ENCODE data around the gene CLCN6. TPM values are rescaled to one million over a fixed set of nuclear protein-coding genes. Genes with fewer than 3 reads are reported as not detected.
A peak's percentile ranks its signal among the peaks of the same experiment; 100 is the strongest.

Gene CLCN6
- total and polyA plus RNA-seq, 7 experiments from 2014 or later, result 3.4 to 23.0 (median 17.4) TPM

DNA sequence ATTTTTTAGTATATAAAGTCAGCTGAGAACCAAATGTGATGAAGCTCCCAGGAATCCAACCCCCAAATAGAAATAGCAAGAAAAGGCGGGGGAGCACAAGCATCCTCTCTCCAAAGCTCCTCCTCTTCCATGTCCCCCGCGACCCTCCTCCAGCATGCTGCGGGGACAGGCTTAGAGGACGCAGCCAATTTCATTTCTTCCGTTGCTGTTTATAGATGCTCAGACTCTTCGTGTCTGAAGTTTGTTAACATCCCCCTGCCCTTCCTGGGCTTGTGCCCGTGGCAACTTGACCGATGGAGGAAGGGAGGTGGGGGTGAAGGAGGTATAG lies 42.3 kb downstream of the CLCN6 start:
- Mint-ChIP-seq H3K4me1 (peaks cover 0 to 7% (median 0%) of the 10 kb centered on the region in 7 donors), H3K27ac (no peak overlapping the region), H3K27me3 (peaks cover 0 to 16% (median 12%) of the 10 kb centered on the region in 5 donors), H3K4me3 (no peak overlapping the region), H3K9me3 (peaks cover 0 to 1% (median 0%) of the 10 kb centered on the region in 11 donors), H3K36me3 (peaks cover 3 to 17% (median 9%) of the 10 kb centered on the region in 5 donors)
- intact Hi-C loops (cut with micrococcal nuclease), result no loop called here
- no peaks in the 10 kb centered on the region for H3K9me3 ChIP-seq (ENCODE audit: control insufficient read depth in 2 of 3, low read length in 3 of 3)
- ChIA-PET POLR2A (no interaction called here), CTCF (interaction anchor here (0.8 kb wide), 1 partner anchor 11 kb away, joined by 3 read pairs; no protein-coding TSS in a partner anchor)
- peaks cover 0 to 5% (median 0%) of the 10 kb centered on the region in 3 experiments for H3K36me3 ChIP-seq (ENCODE audit: control insufficient read depth in 2 of 3, insufficient read depth in 3 of 3, low read length in 3 of 3)
- no peak overlapping the region for H3K4me3 ChIP-seq (ENCODE audit: low read length)
- H3K27ac ChIP-seq (ENCODE audit: low read depth, low read length), result no peak overlapping the region
- no peak for DNase-seq
- H3K27me3 ChIP-seq (ENCODE audit: control insufficient read depth in 2 of 2, insufficient read depth in 2 of 2, low read length in 2 of 2), result no peaks in the 10 kb centered on the region
- no peaks in the 10 kb centered on the region for H3K4me1 ChIP-seq (ENCODE audit: control insufficient read depth in 2 of 2, insufficient read depth in 2 of 2, low read length in 2 of 2)
- ATAC-seq, result no peak

DNA sequence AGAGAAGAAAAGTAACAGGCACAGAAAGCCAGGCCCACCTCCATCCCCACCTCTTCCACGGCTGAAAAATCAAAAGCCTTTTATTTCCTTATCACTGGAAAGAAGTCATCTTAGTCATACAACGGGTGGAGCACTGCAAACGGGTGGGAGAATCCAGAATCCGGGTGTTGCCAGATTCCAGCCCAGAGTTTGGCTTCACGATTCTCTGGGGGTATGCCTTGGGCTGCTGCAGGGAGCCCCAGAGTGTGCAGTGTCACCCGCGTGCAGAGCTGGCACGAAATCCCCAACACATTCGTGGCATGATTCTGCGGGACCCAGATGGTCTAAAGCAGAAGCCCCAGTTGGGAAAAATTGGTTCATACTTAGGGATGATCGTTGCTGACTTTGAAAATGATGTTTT lies 44.2 kb downstream of the CLCN6 start:
- ChIA-PET POLR2A (no interaction called here), CTCF (no interaction called here)
- no peak overlapping the region for H3K4me3 Mint-ChIP-seq
- no peaks in the 10 kb centered on the region for H3K9me3 ChIP-seq (ENCODE audit: control insufficient read depth in 2 of 3, low read length in 3 of 3)
- no peak overlapping the region for H3K27ac Mint-ChIP-seq
- no peak for ATAC-seq
- peaks cover 0 to 7% (median 0%) of the 10 kb centered on the region in 7 donors for H3K4me1 Mint-ChIP-seq
- peaks cover 0 to 5% (median 4%) of the 10 kb centered on the region in 5 donors for H3K36me3 Mint-ChIP-seq
- H3K9me3 Mint-ChIP-seq, result no peaks in the 10 kb centered on the region
- no peaks in the 10 kb centered on the region for H3K27me3 ChIP-seq (ENCODE audit: control insufficient read depth in 2 of 2, insufficient read depth in 2 of 2, low read length in 2 of 2)
- H3K4me3 ChIP-seq (ENCODE audit: low read length), result no peak overlapping the region
- H3K27ac ChIP-seq (ENCODE audit: low read depth, low read length), result no peak overlapping the region
- H3K36me3 ChIP-seq (ENCODE audit: control insufficient read depth in 2 of 3, insufficient read depth in 3 of 3, low read length in 3 of 3), result no peaks in the 10 kb centered on the region
- intact Hi-C loops (cut with micrococcal nuclease), result no loop called here
- no peaks in the 10 kb centered on the region for H3K4me1 ChIP-seq (ENCODE audit: control insufficient read depth in 2 of 2, insufficient read depth in 2 of 2, low read length in 2 of 2)
- peaks cover 10 to 25% (median 22%) of the 10 kb centered on the region in 5 donors for H3K27me3 Mint-ChIP-seq
- no peak for DNase-seq

GRCh38 chr1:11851180-11851579 lies 45.2 kb downstream of the CLCN6 start:
- Histone ChIP-seq H3K4me3 (ENCODE audit: low read length) (no peak overlapping the region), H3K27me3 (ENCODE audit: control insufficient read depth in 2 of 2, insufficient read depth in 2 of 2, low read length in 2 of 2) (no peaks in the 10 kb centered on the region), H3K27ac (ENCODE audit: low read depth, low read length) (no peak overlapping the region), H3K9me3 (ENCODE audit: control insufficient read depth in 2 of 3, low read length in 3 of 3) (no peaks in the 10 kb centered on the region), H3K36me3 (ENCODE audit: control insufficient read depth in 2 of 3, insufficient read depth in 3 of 3, low read length in 3 of 3) (no peaks in the 10 kb centered on the region), H3K4me1 (ENCODE audit: control insufficient read depth in 2 of 2, insufficient read depth in 2 of 2, low read length in 2 of 2) (no peaks in the 10 kb centered on the region)
- intact Hi-C loops (cut with micrococcal nuclease), result no loop called here
- peaks cover 0 to 1% (median 0%) of the 10 kb centered on the region in 7 donors for H3K4me1 Mint-ChIP-seq
- no peaks in the 10 kb centered on the region for H3K9me3 Mint-ChIP-seq
- no peak overlapping the region for H3K4me3 Mint-ChIP-seq
- peaks cover 0 to 1% (median 0%) of the 10 kb centered on the region in 5 donors for H3K36me3 Mint-ChIP-seq
- no peak overlapping the region for H3K27ac Mint-ChIP-seq
- DNase-seq, result no peak
- peak; percentile 36 for ATAC-seq
- CTCF ChIA-PET, result no interaction called here
- POLR2A ChIA-PET, result no interaction called here
- peaks cover 10 to 32% (median 24%) of the 10 kb centered on the region in 5 donors for H3K27me3 Mint-ChIP-seq

- H3K27me3 ChIP-seq (ENCODE audit: control insufficient read depth in 2 of 2, insufficient read depth in 2 of 2, low read length in 2 of 2), result peaks cover 0 to 6% of the 10 kb centered on the region in 2 donors
- no peaks in the 10 kb centered on the region for H3K36me3 Mint-ChIP-seq
- no peak overlapping the region for H3K27ac Mint-ChIP-seq
- ChIA-PET CTCF (no interaction called here), POLR2A (no interaction called here)
- intact Hi-C loops (cut with micrococcal nuclease), result no loop called here
- H3K27me3 Mint-ChIP-seq, result peaks cover 28 to 57% (median 48%) of the 10 kb centered on the region in 5 donors
- H3K27ac ChIP-seq (ENCODE audit: low read depth, low read length), result no peak overlapping the region
- H3K4me3 ChIP-seq (ENCODE audit: low read length), result no peak overlapping the region
- DNase-seq (no peak), ATAC-seq (no peak)
- H3K9me3 Mint-ChIP-seq, result no peaks in the 10 kb centered on the region
- no peaks in the 10 kb centered on the region for H3K4me1 ChIP-seq (ENCODE audit: control insufficient read depth in 2 of 2, insufficient read depth in 2 of 2, low read length in 2 of 2)
- H3K36me3 ChIP-seq (ENCODE audit: control insufficient read depth in 2 of 3, insufficient read depth in 3 of 3, low read length in 3 of 3), result no peaks in the 10 kb centered on the region
- peaks cover 0 to 6% (median 1%) of the 10 kb centered on the region in 7 donors for H3K4me1 Mint-ChIP-seq
- no peak overlapping the region for H3K4me3 Mint-ChIP-seq
- no peaks in the 10 kb centered on the region for H3K9me3 ChIP-seq (ENCODE audit: control insufficient read depth in 2 of 3, low read length in 3 of 3)
Measured at GRCh38 chr1:11854519-11854918, 48.5 kb downstream of the CLCN6 start.

DNA sequence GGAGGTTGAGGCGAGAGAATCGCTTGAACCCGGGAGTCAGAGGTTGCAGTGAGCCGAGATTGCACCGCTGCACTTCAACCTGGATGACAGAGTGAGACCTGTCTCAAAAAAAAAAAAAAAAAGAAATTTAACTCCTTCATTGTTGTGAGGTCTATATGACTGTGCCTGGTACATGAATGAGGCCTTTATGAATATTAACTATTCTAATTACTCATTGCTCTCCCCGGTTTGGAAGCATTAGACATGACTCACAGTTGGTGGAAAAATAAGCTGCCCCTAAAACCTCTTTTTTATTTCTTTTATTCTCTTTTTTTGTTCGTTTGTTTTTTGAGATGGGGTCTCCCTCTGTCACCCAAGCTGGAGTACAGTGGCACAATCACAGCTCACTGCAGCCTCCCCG lies 49.4 kb downstream of the CLCN6 start:
- Histone ChIP-seq H3K36me3 (ENCODE audit: control insufficient read depth in 2 of 3, insufficient read depth in 3 of 3, low read length in 3 of 3) (no peaks in the 10 kb centered on the region), H3K9me3 (ENCODE audit: control insufficient read depth in 2 of 3, low read length in 3 of 3) (no peaks in the 10 kb centered on the region), H3K4me3 (ENCODE audit: low read length) (no peak overlapping the region), H3K27ac (ENCODE audit: low read depth, low read length) (no peak overlapping the region), H3K4me1 (ENCODE audit: control insufficient read depth in 2 of 2, insufficient read depth in 2 of 2, low read length in 2 of 2) (no peaks in the 10 kb centered on the region), H3K27me3 (ENCODE audit: control insufficient read depth in 2 of 2, insufficient read depth in 2 of 2, low read length in 2 of 2) (peaks cover 0 to 11% of the 10 kb centered on the region in 2 donors)
- peaks cover 0 to 6% (median 2%) of the 10 kb centered on the region in 7 donors for H3K4me1 Mint-ChIP-seq
- ChIA-PET CTCF (no interaction called here), POLR2A (interaction anchor here (0.7 kb wide), 1 partner anchor 51 kb away, joined by 5 read pairs; no protein-coding TSS in a partner anchor)
- no peaks in the 10 kb centered on the region for H3K36me3 Mint-ChIP-seq
- ATAC-seq, result no peak
- H3K4me3 Mint-ChIP-seq, result no peak overlapping the region
- intact Hi-C loops (cut with micrococcal nuclease), result no loop called here
- peaks cover 37 to 66% (median 53%) of the 10 kb centered on the region in 5 donors for H3K27me3 Mint-ChIP-seq
- no peak overlapping the region for H3K27ac Mint-ChIP-seq
- DNase-seq, result no peak
- H3K9me3 Mint-ChIP-seq, result peaks cover 0 to 5% (median 0%) of the 10 kb centered on the region in 11 donors

- Mint-ChIP-seq H3K27me3 (peaks cover 50 to 73% (median 63%) of the 10 kb centered on the region in 5 donors), H3K27ac (no peak overlapping the region), H3K9me3 (peaks cover 0 to 6% (median 0%) of the 10 kb centered on the region in 11 donors), H3K36me3 (no peaks in the 10 kb centered on the region), H3K4me1 (peaks cover 0 to 6% (median 3%) of the 10 kb centered on the region in 7 donors), H3K4me3 (no peak overlapping the region)
- no peaks in the 10 kb centered on the region for H3K36me3 ChIP-seq (ENCODE audit: control insufficient read depth in 2 of 3, insufficient read depth in 3 of 3, low read length in 3 of 3)
- intact Hi-C loops (cut with micrococcal nuclease), result no loop called here
- ATAC-seq, result no peak
- H3K27me3 ChIP-seq (ENCODE audit: control insufficient read depth in 2 of 2, insufficient read depth in 2 of 2, low read length in 2 of 2), result peaks cover 0 to 14% of the 10 kb centered on the region in 2 donors
- no peaks in the 10 kb centered on the region for H3K4me1 ChIP-seq (ENCODE audit: control insufficient read depth in 2 of 2, insufficient read depth in 2 of 2, low read length in 2 of 2)
- no peak for DNase-seq
- no peak overlapping the region for H3K4me3 ChIP-seq (ENCODE audit: low read length)
- no peak overlapping the region for H3K27ac ChIP-seq (ENCODE audit: low read depth, low read length)
- ChIA-PET CTCF (interaction anchor here (1.7 kb wide), 1 partner anchor 12 kb away, joined by 3 read pairs; no protein-coding TSS in a partner anchor), POLR2A (no interaction called here)
- H3K9me3 ChIP-seq (ENCODE audit: control insufficient read depth in 2 of 3, low read length in 3 of 3), result no peaks in the 10 kb centered on the region
Measured at GRCh38 chr1:11856698-11857097, 50.7 kb downstream of the CLCN6 start.

DNA sequence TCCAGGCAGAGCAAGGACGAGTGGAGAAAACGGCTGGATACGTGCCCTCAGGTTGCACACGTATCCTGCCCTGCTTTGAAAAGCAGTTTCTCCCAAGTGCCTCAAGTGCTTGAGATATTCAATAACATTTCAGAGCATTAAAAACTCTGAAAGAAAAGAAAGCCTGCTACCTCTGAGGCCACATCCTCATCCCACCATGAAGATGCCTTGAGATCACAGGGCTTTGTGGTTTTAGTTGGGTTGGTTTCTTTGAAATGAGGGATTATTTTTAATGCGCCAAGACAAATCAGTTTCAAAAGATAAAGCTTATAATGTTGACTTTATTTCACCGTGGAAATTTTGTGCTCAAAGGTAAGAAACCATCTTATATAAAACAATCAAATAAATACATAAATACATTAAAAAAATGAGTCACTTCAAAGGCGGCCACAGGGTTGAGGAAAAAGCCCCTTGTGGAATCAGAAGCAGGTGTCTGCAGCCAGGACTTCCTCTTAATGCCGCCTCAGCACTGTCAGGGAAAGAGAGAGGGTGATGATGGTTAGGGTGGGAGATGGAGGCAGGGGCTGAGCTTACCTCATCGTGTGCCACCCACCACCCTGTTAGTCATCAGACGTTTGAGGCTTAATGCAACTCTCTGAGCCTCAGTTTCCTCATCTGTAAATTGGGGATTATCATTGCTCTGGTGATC lies 51.3 kb downstream of the CLCN6 start:
- ChIA-PET CTCF (interaction anchor here (1.7 kb wide), 1 partner anchor 12 kb away, joined by 3 read pairs; no protein-coding TSS in a partner anchor), POLR2A (no interaction called here)
- peaks cover 0 to 7% (median 0%) of the 10 kb centered on the region in 11 donors for H3K9me3 Mint-ChIP-seq
- Histone ChIP-seq H3K4me1 (ENCODE audit: control insufficient read depth in 2 of 2, insufficient read depth in 2 of 2, low read length in 2 of 2) (no peaks in the 10 kb centered on the region), H3K27me3 (ENCODE audit: control insufficient read depth in 2 of 2, insufficient read depth in 2 of 2, low read length in 2 of 2) (peaks cover 0 to 14% of the 10 kb centered on the region in 2 donors), H3K9me3 (ENCODE audit: control insufficient read depth in 2 of 3, low read length in 3 of 3) (no peaks in the 10 kb centered on the region), H3K36me3 (ENCODE audit: control insufficient read depth in 2 of 3, insufficient read depth in 3 of 3, low read length in 3 of 3) (no peaks in the 10 kb centered on the region), H3K4me3 (ENCODE audit: low read length) (no peak overlapping the region), H3K27ac (ENCODE audit: low read depth, low read length) (no peak overlapping the region)
- peaks cover 54 to 76% (median 67%) of the 10 kb centered on the region in 5 donors for H3K27me3 Mint-ChIP-seq
- peaks cover 0 to 6% (median 3%) of the 10 kb centered on the region in 7 donors for H3K4me1 Mint-ChIP-seq
- H3K4me3 Mint-ChIP-seq, result no peak overlapping the region
- intact Hi-C loops (cut with micrococcal nuclease), result no loop called here
- H3K27ac Mint-ChIP-seq, result no peak overlapping the region
- DNase-seq (no peak), ATAC-seq (no peak)
- H3K36me3 Mint-ChIP-seq, result no peaks in the 10 kb centered on the region

All from naive thymus-derived CD4-positive, alpha-beta T cell (primary cell).